GM03348 (cell line): ENCODE results near the gene ZNF710.
A peak's percentile ranks its signal among the peaks of the same experiment; 100 is the strongest.

ENCODE experiments used
- DNase-seq: peaks from one replicate; pipeline ENCODE4 v3.0.0; 2012; ENCODE audit warnings: low spot score

Gene ZNF710

DNA sequence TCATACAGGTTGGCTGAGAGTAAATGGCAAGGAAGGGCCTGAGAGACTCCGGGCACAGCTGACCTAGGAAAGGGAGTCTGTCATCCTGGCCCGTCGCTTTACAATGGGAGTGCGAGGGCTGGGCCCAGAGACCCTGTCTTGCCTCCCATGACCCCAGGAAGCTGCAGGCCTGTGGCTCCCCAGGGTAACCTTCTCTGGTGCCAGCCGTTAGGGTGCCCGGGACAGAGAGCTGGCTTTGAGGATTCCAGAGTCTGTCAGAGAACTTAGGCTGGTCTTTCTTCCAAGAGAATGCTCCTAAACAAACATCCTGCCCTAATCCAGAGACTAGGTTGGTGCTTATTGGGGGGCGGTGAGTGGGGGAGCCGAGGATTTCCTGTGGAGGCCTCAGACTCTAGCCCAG lies 18.5 kb downstream of the ZNF710 start:
- no peak for DNase-seq

DNA sequence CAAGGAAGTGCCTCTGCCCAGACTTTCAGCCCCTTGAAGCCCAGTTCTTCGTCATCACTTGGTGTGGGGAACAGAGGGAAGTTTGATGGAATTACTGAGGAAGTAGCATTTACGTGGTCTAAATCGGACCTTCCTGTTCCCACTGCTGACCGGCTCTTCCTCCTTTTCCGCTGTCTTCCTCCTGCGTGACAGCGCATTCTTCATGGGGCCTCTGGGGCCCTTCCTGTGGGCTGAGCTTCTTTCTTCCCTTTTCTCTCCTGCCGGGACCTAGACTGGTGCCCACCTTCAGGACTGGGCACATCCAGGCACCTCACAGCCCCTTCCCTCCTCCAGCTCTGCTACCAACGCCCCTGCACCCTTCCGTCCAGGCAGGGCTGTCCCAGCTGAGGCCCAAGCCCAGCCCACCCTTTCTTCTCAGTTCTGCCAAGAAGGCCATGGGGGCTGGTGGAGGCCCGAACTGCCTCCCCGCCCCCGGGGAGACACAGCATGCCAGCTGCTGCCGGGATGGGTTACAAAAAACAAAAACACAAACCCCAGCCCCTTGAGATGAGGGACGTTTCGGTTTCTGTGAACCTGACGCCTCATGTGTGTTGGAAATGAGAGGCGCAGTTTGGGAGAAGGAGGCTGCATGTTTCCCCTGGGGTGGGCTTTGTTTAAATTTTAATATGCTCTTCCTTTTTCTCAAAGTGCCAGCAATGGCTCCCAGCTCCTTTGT lies 19.1 kb downstream of the ZNF710 start:
- DNase-seq, result no peak

DNA sequence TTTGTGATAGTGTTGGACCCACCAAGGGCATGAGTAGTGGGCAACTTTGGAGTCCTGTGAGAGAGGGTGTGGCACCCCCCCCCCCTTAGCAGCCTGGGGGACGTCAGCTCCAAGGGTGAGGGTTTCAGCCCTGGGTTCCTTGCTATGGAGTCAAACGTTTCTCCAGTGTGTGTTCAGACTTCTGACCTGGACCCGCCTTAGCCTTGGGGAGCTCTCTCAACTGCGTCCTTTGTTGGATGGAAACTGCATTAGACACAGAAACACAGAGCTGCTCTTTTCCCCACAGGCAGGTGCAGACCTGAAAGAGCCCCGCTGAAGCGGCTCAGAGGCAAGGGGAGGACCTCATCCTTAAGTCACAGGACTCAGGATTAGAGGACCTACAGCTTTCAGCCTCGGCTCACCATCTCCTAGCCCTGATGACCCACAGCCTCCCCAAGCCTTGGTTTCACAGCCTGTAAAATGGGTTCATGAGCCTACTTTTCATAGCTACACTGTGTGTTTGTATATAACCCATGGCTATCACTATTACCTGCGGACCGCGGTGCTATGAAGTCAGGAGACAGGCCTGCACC lies 19.9 kb downstream of the ZNF710 start:
- DNase-seq, result no peak

DNA sequence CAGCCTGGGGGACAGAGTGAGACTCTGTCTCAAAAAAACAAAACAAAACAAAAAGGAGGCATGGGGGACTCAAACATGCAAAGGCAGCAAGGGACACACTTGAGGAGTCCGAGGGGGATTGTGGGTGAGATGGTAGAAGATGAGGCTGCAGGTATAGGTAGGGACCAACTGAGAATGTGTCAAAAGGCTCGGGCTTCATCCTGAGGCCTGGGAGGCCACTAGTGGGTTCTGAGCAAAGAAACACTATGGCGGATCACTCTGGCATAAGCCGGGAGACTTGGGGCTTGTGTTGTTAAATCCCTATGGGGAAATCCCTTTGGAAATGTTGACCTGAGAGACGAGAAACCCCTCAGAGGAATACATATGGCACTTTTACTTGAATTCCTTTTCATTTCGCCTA lies 21.2 kb downstream of the ZNF710 start:
- DNase-seq, result no peak

DNA sequence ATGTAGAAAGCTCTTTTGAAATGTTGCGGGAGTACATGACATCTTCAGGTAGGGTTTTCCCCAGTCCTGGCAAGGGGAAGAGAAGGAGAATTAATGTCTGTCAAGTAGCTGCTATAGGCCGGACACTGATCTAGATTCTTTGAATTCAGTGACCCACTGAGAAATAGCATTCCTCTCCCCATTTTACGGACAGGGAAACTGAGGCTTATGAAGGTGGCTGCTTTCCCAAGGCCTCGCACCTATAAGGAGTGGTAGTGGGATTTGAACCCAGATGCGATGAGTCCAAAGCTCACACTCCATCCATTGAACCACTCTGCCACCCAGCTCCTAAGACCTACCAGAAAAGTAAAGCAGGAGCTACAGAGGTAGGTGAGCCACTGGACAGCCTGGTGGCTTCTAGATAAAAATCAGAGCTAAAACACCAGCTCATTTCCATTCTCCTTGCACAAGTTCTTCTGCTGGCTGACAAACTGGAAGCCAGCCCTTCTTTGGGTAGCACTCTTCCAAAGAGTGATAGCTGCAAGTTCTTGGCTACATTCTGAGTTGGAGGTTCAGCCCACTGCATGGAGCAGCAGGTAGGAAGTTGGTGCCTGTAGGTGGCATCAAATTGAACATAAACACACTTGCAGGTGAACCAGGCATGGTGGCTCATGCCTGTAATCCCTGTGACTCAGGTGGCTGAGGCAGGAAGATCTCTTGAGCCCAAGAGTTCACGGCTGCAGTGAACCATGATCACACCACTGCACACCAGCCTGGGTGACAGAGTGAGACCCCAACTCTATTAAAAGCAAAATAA lies 22.0 kb downstream of the ZNF710 start:
- DNase-seq, result no peak

DNA sequence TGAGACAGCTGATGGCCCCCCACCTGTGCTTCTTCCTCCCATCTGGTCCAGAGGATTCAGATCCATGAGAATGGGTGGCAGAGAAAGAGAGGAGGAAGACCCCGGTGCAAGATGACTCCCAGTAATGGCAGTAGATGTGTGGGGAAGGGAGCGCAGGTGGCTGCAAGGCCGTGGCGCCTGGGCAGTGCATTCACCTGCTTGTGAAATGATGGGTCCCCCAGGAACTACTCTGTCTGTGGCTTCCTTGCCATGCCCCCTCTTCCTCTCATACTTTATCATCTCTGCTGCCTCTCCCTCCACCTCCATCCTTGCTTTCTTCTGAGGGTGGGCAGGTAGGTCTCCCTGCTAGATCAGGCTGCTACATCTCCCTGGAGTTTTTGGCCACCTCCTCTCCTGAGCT lies 23.3 kb downstream of the ZNF710 start:
- DNase-seq, result no peak

DNA sequence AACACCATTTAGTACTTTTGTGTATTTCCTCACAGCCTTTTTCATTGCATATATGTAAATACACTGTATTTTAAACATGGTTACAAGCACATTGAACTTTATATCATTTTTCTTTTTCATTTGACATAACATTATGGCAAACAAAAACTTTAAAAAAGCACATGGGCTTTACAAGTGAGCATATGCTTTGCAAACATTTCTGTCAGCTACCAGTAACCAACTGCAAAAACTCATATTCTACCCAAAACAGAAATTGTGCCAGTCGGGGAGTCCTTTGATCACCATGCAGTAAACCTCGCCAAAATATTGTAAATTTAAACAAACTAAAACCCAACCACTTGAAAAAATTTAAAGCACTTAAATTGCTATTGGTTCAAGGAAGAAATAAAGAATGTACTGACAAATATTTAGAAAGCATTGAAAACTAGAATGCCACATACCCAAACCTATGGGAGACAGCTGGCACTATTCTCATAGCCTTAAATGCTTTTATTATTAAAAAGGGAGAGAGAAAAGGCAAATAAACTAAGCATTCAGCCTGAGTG lies 24.4 kb downstream of the ZNF710 start:
- DNase-seq, result no peak

DNA sequence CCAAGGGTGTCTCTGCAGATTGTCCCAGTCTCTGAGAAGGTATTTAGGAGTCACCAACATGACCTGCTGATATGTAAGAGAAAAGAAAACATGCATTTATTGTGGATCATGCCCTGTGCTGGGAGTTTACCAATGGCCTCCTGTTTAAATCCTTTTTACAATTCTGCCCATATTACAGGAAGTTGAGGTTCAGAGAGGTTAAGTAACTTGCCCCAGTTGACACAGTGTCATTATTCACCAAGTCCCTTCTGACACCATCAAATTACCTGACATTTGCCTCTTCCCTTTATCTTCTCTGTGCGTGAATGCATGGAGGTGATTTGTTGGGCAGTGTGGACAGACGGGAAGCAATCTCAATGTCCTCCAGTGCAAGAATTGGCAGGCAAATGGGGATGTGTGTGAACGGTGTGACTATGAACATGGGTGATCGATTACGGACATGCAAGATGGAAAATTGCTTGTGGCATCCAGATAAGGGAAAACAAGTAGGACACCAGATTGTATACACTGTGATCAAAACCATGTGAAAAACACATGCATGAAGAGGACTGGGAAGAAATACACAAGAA lies 27.3 kb downstream of the ZNF710 start:
- DNase-seq, result no peak

DNA sequence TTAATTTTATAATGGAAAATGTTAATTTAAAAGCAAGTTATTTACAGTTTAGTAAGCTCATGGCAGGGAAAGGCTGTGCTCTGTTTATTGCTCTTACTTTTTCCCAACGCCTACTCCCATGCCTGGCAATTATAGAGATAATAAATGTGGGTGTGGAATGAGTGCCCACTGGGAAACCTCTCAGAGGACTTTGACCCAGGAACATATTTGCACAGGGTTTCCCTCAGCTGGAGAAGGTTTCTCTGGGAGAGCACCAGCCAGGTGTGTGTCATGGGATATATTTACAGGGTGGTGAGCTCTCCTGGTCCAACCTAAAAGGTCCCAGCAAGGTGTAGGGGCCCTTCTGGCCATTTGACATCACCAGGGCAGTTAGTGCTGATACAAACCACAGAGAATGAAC lies 27.9 kb downstream of the ZNF710 start:
- DNase-seq, result no peak

DNA sequence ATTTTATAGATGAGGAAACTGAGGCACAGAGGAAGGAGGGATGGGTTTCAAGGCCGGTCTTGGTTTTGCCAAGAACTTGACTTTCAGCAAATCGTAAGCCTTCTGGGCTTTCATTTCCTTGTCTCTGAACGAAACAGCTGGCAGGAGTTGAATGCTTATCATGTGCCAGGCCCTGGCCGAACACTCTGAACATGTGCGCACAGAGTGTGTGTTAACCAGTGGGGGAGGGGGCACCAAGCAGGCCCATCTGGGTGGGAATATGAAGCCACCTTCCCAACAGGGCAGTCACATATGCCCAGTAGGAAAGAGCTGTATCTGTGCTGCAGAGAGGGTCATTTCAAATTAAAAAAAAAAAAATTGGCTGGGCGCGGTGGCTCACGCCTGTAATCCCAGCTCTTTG lies 29.3 kb downstream of the ZNF710 start:
- DNase-seq, result no peak

DNA sequence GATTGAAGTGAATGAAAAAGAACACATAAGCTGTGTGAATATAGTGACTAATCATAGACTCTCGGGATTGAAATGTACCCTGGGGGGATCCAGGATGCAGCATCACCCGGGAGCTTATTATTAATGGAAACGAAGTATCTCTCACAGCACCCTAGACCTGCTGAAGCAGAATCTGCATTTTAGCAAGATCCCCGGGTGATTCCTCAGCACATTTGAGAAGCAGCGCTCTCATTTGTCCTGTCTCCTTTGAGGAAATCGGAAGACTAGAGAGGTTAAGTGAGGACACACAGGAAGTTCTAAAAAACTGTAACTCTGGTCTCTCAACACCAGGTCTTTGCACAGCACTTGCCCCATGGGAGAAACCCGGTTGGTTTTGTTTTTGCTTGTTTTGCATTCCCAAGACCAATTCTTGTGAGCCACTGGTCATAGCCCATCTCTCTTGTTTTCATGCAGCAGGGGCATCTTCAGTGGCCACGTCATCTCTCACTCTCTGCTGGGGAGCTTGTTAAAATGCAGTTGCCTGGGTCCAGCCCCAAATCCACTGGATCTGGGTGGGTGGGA lies 30.2 kb downstream of the ZNF710 start:
- DNase-seq, result peak; percentile 31

DNA sequence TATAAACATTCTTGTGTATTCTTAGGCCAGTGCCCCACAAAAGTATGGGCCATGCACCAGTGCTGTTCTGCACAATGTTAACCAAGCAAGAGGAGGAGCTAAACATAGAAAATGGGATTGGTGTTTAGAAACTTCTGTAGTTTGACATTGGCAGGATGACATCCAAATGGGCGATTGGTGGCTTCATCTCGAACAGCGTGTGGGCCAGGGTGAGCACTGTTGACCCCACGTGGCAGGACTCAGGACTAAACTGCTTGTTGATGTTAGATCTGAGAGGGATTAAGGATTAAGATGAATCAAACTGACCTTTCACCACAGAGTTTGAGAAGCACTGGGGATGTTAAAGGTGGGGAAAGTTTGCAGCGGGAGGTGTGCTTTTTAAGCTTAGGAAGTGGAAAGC lies 31.9 kb downstream of the ZNF710 start:
- DNase-seq, result no peak

DNA sequence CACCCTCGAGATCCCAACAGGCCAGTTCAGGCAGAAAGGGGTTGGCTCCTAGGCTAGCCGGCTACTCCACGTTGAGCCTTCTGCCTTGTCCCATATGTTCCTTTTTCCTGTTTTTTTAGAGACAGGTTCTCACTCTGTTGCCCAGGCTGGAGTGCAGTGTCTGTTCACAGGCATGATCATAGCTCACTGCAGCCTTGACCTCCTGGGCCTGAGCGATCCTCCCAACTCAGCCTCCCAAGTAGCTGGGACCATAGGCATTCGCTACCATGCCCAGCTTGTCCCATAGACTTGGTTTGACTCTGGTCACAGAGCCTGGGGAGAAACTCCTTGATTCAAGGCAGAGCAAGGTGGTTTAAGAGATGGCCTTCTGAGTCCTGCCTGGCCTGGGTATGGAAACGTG lies 32.3 kb downstream of the ZNF710 start:
- no peak for DNase-seq

DNA sequence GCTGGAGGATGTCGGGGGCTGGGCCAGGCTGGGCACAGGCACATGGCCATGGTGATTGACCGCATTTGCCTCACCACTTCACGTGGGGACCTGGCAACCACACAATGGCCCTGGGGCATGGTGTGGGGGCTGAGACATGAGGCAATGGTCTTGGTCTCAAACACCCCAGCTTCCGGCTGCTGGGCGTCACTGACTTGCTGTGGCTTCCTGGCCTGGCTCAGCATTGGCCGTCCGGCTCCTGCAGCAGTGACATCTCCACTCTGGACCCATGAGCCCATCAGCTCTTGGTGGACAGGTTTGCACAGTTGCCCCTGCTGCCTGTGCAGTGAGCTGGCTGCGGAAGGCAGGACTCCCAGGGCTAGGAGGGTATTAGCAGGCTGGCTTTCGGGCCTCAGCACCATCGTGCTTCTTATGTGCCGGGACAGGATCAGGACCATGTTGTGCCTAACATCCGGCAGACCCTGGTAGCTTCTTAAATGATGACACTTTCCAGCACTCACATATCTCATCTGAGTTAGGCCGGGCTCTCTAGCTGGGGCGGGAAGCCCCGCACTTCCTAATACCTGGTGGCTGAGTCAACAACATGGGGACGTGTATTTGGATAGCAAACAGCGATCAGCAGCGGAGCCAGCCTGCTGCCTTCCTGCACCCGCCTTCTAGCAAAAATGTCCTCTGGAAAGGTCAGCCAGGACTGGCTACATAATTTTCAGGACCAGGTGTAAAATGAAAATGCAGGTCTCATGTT lies 34.1 kb downstream of the ZNF710 start:
- DNase-seq, result no peak

DNA sequence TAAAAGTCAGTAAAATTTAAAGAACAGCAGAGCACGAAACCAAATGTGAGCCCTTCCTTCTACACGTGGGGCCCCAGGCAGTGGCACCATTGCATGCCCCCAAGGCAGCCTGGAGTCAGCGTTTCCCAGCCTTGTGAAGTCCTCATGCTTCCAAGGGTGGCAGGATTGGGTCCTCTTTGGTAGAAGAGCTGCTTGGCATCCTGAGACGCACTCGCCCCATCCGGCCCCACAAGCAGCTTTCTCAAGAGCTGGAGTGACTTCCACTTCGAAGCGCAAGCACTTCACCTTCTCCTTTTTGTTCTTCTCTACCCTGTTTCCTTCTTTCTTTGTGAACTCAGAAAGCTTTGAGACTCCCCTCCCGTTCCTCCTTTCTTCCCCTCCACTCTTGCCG lies 34.7 kb downstream of the ZNF710 start:
- DNase-seq, result no peak

DNA sequence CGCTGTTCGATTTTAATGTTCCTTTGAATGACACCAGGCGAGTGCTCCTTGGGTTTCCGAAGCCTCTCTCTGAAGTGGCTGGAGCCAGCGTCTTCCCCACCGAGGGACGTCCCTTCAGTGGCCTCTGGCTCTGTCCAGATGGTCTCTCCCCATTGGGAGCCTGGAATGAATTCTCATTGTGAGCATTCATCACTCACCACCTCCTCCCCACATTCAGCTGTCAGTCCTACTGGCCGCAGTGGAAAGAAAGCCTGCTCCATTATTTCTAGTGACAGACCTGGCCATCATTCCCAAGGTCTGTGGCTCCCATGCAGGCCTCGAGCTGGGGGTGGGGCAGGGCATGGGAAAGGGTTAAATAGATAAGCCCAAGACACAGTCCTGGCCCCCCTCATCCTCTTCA lies 35.2 kb downstream of the ZNF710 start:
- no peak for DNase-seq

DNA sequence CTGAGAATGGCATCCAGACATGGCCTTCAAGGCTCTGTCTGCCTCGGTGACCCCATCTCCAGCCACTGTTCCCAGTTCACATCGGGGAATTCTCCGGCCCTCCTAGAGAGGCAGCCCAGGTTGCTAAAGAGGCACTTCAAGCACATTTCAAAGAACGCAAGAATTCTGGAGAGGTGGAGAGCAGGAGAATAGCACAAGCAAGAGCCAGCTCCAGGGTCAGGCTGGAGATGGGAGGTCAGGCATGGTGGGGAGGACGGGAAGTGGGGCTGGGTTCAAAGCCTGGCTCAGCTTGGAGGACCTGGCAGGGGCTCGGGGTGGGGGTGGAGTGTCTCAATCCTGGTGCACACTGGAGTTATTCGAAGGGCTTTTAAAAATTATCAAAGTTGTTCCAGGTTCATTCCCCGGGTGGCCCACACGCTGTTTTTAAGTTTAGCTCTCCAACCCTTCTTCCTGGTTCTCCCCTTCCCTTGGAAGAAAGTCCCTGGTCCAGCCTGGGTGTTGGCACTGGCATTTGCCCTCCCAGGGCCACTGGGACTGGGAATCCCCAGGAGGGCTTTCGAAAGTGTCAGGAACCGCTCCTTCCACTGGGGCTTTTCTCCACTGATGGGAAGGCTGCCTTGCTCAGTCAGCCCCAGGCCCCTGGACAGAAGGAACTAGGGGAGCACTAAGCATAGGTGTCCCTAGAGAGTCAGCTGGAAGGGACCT lies 35.8 kb downstream of the ZNF710 start:
- DNase-seq, result no peak

DNA sequence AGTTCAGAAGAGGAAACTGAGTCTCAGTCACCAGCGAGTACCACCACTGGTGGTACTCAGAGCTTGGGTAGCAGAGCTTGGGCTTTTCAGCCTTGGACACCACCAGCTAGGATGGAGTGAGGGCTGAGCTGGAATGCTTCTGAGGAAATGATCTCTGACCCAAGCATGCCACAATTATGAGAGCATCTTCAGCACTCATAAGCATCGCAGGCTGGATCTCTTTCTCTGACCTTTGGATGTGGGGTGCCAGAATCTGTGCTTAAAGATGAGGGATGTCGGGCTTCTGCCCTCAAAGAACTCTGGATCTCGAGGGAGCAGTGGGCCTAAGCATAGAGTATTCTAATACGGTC lies 36.4 kb downstream of the ZNF710 start:
- peak; percentile 85 for DNase-seq

DNA sequence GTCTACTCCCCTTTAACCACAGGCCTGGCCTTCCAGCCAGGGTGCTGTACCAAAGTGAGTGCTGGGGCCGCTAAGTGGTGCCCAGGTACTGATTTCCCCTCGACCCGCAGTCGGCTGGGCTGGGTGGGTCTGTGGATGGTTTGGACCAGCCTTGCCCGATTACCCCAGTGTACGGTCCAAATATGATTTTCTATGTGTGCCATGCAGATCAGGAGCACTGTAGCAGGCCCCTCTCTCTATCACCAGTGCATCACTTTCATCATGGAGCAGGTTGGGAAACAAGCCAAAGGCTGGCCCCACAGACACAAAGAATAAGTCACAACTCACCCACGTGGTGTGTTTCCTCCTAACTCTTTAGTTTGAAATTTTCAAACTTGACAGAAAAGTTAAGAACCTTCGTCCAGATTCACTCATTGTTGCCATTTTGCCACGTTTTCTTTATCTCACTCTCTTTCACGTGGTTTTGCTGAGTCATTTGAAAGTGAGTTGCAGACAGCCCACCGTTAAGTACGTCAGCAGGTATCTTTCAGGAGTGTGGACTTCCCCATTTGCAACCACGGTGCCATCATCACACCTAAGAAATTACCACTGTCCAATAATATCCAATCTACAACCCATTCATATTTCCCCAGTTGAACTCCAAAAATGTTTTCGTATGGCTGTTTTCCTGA lies 37.0 kb downstream of the ZNF710 start:
- no peak for DNase-seq

DNA sequence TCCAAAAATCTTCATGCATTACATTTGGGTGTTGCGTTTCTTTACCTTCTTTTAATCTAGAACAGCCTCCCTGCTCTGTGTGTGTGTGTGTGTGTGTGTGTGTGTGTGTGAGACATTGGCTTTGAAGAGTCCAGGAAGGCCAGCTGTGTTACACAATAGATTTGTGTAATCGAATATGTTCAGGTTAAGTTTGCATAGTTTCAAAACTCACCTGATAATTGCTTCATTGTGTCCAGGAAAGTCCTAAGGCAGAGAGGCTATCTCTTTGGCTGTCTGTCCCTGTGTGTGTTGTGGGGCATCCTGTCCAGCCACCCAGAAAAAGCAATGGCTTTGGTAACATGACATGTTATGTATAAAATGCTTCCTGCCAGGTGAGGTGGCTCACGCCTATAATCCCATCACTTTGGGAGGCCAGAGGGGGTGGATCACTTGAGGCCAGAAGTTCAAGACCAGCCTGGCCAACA lies 37.5 kb downstream of the ZNF710 start:
- no peak for DNase-seq

DNA sequence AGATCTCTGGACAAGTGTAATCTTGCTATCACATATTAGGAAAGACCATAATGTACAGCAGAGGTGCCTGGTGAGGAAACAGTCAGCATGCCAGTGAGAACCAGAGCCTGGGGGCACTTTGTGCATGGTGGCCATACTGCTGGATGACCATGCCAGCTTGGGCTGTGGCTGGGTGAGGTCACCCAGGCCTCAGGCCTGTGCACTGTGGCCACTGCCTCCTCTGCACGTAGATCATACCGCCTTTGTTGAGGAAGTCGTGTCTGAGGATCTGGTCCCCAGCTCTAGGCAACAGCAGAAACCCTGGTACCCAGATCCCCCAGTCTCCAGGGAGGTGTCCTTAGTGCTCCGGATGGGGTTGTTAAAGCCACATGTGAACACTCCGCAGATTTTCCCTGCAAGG lies 38.9 kb downstream of the ZNF710 start:
- no peak for DNase-seq
